Karpas-422 (cell line): Measurements from ENCODE around the gene UBAC1. TPM values are rescaled to one million over a fixed set of nuclear protein-coding genes. Genes with fewer than 3 reads are reported as not detected.
"Not testable (repeated sequence)": the region's sequence is repeated elsewhere in the genome, so short reads cannot be mapped to it uniquely, and the experiment has no call there.

ENCODE experiments used
- DNase-seq: peaks from one replicate; pipeline ENCODE4 v3.0.0-alpha.2; 2015
- H2AFZ ChIP-seq: fragments of 200-600 bp; sonication (generic); 2 replicates; pipeline ENCODE4 v1.6.1; 2014; ENCODE audit warnings: antibody characterized with exemption, low read length, mixed read lengths
- H3K27ac ChIP-seq: fragments of 200-600 bp; sonication (generic); 2 replicates; pipeline ENCODE4 v1.5.1; 2014; ENCODE audit warnings: mild to moderate bottlenecking, low read length, moderate library complexity
- H3K27me3 ChIP-seq: fragments of 200-600 bp; sonication (generic); 2 replicates; pipeline ENCODE4 v1.6.1; 2014; ENCODE audit warnings: low read length, mixed read lengths
- H3K36me3 ChIP-seq: fragments of 200-600 bp; sonication (generic); 2 replicates; pipeline ENCODE4 v1.6.1; 2014; ENCODE audit warnings: low read length, mixed read lengths; ENCODE audit not compliant: insufficient read depth
- H3K4me1 ChIP-seq: fragments of 200-600 bp; sonication (generic); 2 replicates; pipeline ENCODE4 v1.6.1; 2014; ENCODE audit warnings: mild to moderate bottlenecking, low read length, mixed read lengths
- H3K4me2 ChIP-seq: fragments of 200-600 bp; sonication (generic); 2 replicates; pipeline ENCODE4 v1.6.1; 2014; ENCODE audit warnings: low read length, low read depth, mild to moderate bottlenecking; ENCODE audit not compliant: poor library complexity, severe bottlenecking
- H3K4me3 ChIP-seq: fragments of 200-600 bp; sonication (generic); 2 replicates; pipeline ENCODE4 v1.5.1; 2014; ENCODE audit warnings: mild to moderate bottlenecking, antibody characterized with exemption, low read length, mixed read lengths
- H3K79me2 ChIP-seq: fragments of 200-600 bp; sonication (generic); 2 replicates; pipeline ENCODE4 v1.6.1; 2014; ENCODE audit warnings: mild to moderate bottlenecking, low read length, mixed read lengths
- H3K9ac ChIP-seq: fragments of 200-600 bp; sonication (generic); 2 replicates; pipeline ENCODE4 v1.6.0; 2014; ENCODE audit warnings: low read length
- H3K9me2 ChIP-seq: fragments of 200-600 bp; sonication (generic), shearing (Covaris generic); replicated peaks from 2 replicates; pipeline ENCODE4 v1.6.0; 2014; ENCODE audit warnings: mild to moderate bottlenecking, low read length, moderate library complexity; ENCODE audit not compliant: insufficient read depth
- H3K9me3 ChIP-seq: fragments of 300-700, 200-600 bp; sonication (generic); 2 replicates; pipeline ENCODE4 v1.6.1; 2014; ENCODE audit warnings: low read length, mixed read lengths
- H4K20me1 ChIP-seq: fragments of 200-600 bp; sonication (generic); 2 replicates; pipeline ENCODE4 v1.6.1; 2014; ENCODE audit warnings: mild to moderate bottlenecking, antibody characterized with exemption, low read length, low read depth; ENCODE audit not compliant: insufficient read depth
- total RNA-seq: library from RNA; depleted of rRNA; stranded (reverse); fragments of >200 nt; shearing (Covaris generic); gene quantifications from 2 replicates; pipeline ENCODE4 v1.2.3, GENCODE V29; 2014; ENCODE audit warnings: low replicate concordance

Gene UBAC1
- total RNA-seq, 1 experiment from 2014 or later: 32.1 TPM

DNA sequence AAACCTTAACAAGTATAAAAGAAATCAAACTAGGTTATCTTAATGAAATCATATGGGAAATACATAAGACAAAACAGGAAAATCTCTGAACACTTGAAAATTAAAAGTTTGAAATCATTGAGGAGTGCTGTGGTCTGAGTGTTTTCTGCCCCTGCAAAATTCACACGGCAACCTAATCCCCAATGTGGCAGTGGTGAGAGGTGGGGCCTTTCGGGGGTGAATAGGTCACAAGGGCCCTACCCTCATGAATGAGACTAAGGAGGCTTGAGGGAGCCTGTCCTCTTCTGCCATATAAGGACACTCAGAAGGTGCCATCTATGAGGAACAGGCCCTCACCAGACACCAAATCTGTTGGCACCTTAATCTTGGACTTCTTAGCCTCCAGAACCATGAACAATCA, 64.5 kb downstream of the UBAC1 start:
- Histone ChIP-seq H3K9ac (no peak overlapping the region), H3K4me3 (no peak overlapping the region), H3K79me2 (peaks cover 99% of the 10 kb centered on the region), H3K36me3 (no peaks in the 10 kb centered on the region), H3K27me3 (no peaks in the 10 kb centered on the region), H3K9me2 (no peaks in the 10 kb centered on the region), H4K20me1 (peaks cover 23% of the 10 kb centered on the region), H3K27ac (no peak overlapping the region), H3K4me1 (peaks cover 36% of the 10 kb centered on the region), H3K4me2 (no peak overlapping the region), H3K9me3 (no peaks in the 10 kb centered on the region), H2AFZ (no peak overlapping the region)
- no peak for DNase-seq

DNA sequence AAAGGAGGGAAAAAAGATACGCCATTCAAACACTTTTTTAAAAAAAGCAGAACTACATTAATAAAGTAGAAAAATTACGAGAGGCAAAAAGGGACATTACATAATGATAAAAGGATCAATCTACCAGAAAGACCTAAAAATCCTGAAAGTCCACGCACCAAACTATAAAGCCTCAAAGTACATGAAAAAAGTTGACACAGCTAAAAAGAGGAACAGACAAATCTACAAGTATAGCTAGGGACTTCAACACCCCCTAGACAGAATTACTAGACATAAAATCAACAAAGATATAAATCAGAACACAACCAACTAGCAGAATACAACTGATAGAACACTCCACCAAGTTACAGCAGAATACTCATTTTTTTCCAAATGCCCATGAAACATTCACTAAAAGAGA, 65.0 kb downstream of the UBAC1 start:
- peaks cover 23% of the 10 kb centered on the region for H4K20me1 ChIP-seq
- DNase-seq: no peak
- H3K9ac ChIP-seq: no peak overlapping the region
- H3K4me2 ChIP-seq: no peak overlapping the region
- no peaks in the 10 kb centered on the region for H3K36me3 ChIP-seq
- no peaks in the 10 kb centered on the region for H3K9me3 ChIP-seq
- no peak overlapping the region for H3K27ac ChIP-seq
- H3K4me1 ChIP-seq: peaks cover 41% of the 10 kb centered on the region
- H3K9me2 ChIP-seq: no peaks in the 10 kb centered on the region
- no peaks in the 10 kb centered on the region for H3K27me3 ChIP-seq
- H3K79me2 ChIP-seq: peaks cover 99% of the 10 kb centered on the region
- H2AFZ ChIP-seq: no peak overlapping the region
- H3K4me3 ChIP-seq: no peak overlapping the region

- no peaks in the 10 kb centered on the region for H3K36me3 ChIP-seq
- H3K79me2 ChIP-seq: peaks cover 99% of the 10 kb centered on the region
These were observed 65.8 kb downstream of the UBAC1 start for GRCh38 chr9:135895202-135895848.

DNA sequence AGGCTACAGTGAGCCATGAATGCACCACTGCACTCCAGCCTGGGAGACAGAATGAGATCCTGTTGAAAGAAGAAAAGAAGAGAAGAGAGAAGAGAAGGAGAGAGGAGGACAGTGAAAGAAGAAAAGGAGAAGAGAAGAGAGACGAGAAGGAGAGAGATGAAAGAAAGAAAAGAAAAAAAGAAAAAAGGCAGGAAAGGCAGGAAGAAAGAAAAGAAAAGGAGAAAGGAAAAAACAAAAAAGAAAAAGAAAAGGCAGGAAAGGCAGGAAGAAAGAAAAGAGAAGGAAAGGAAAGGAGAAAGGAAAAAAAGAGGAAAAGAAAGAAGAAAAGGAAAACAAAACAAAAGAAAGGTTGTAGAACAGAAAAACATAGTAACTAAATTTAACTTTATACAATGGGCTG, 68.1 kb downstream of the UBAC1 start:
- Histone ChIP-seq H3K9me2 (no peaks in the 10 kb centered on the region), H3K4me1 (peaks cover 58% of the 10 kb centered on the region), H3K27ac (no peak overlapping the region), H2AFZ (no peak overlapping the region), H3K4me3 (no peak overlapping the region), H3K27me3 (no peaks in the 10 kb centered on the region), H3K36me3 (no peaks in the 10 kb centered on the region), H4K20me1 (peaks cover 30% of the 10 kb centered on the region), H3K9me3 (no peaks in the 10 kb centered on the region), H3K79me2 (peaks cover 100% of the 10 kb centered on the region), H3K4me2 (no peak overlapping the region), H3K9ac (no peak overlapping the region)
- DNase-seq: no peak

More at GRCh38 chr9:135895202-135895848, 65.8 kb downstream of the UBAC1 start:
- H3K27ac ChIP-seq: no peak overlapping the region
- no peaks in the 10 kb centered on the region for H3K9me2 ChIP-seq
- H3K27me3 ChIP-seq: no peaks in the 10 kb centered on the region
- H3K9me3 ChIP-seq: no peaks in the 10 kb centered on the region
- no peak overlapping the region for H3K9ac ChIP-seq
- no peak for DNase-seq
- H3K4me2 ChIP-seq: no peak overlapping the region
- H3K4me3 ChIP-seq: no peak overlapping the region
- peaks cover 23% of the 10 kb centered on the region for H4K20me1 ChIP-seq
- H3K4me1 ChIP-seq: peaks cover 42% of the 10 kb centered on the region
- H2AFZ ChIP-seq: no peak overlapping the region

- not testable (repeated sequence) for H3K9ac ChIP-seq, H3K4me2 ChIP-seq, H2AFZ ChIP-seq, DNase-seq, H3K4me3 ChIP-seq, H3K9me2 ChIP-seq, H3K27me3 ChIP-seq, H3K9me3 ChIP-seq, H3K27ac ChIP-seq, H3K36me3 ChIP-seq
- Histone ChIP-seq H3K79me2 (peaks cover 100% of the 10 kb centered on the region), H4K20me1 (peaks cover 36% of the 10 kb centered on the region), H3K4me1 (peaks cover 65% of the 10 kb centered on the region)
These were observed 68.8 kb downstream of the UBAC1 start for GRCh38 chr9:135892327-135892726.

DNA sequence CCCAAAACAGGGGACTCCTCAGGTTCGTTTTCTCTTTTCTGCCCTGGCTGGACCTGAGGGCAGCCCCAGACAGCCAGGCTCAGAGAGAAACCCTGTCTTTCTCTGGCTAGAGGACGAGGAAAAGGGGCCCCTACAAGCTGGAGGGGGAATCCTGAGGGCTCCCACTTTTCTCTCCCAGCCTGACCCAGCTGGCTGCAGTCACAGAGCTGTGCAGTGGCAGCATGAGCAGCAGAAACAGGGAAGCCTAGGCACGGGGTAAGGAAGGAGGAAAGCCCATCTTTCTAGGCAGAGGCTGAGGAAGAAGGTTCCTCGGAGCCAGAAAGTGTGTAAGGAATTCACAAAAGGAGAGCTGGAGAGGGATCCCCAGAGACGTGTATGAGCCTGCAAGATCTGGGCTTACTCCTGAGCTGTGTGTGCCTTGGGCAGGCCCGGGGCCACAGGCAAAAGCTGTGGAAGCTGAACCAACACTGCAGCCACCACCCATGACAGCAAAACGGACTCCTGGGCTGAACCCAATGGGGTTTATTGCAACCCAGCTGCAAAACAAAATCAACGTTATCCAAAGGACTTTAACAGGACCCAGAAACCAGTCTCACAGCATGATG, 70.0 kb downstream of the UBAC1 start:
- no peak overlapping the region for H3K27ac ChIP-seq
- H3K9me3 ChIP-seq: no peaks in the 10 kb centered on the region
- no peaks in the 10 kb centered on the region for H3K36me3 ChIP-seq
- peaks cover 39% of the 10 kb centered on the region for H4K20me1 ChIP-seq
- no peak overlapping the region for H3K4me3 ChIP-seq
- no peak for DNase-seq
- H3K9me2 ChIP-seq: no peaks in the 10 kb centered on the region
- H3K4me2 ChIP-seq: no peak overlapping the region
- H3K27me3 ChIP-seq: no peaks in the 10 kb centered on the region
- H3K4me1 ChIP-seq: peaks cover 65% of the 10 kb centered on the region
- H2AFZ ChIP-seq: no peak overlapping the region
- H3K79me2 ChIP-seq: peaks cover 100% of the 10 kb centered on the region
- H3K9ac ChIP-seq: no peak overlapping the region; the same call in 1 of the 2 replicates

- no peak overlapping the region for H3K4me3 ChIP-seq
- H3K79me2 ChIP-seq: peaks cover 100% of the 10 kb centered on the region
- H3K27me3 ChIP-seq: no peaks in the 10 kb centered on the region
- no peak for DNase-seq
- no peaks in the 10 kb centered on the region for H3K9me3 ChIP-seq
- no peak overlapping the region for H3K9ac ChIP-seq
- H3K27ac ChIP-seq: no peak overlapping the region
- H3K4me1 ChIP-seq: peaks cover 67% of the 10 kb centered on the region
- H3K9me2 ChIP-seq: no peaks in the 10 kb centered on the region
- no peak overlapping the region for H3K4me2 ChIP-seq
- H3K36me3 ChIP-seq: no peaks in the 10 kb centered on the region
- peaks cover 34% of the 10 kb centered on the region for H4K20me1 ChIP-seq
- H2AFZ ChIP-seq: no peak overlapping the region
These were observed 70.8 kb downstream of the UBAC1 start for GRCh38 chr9:135890190-135891026.

GRCh38 chr9:135889564-135890189, 71.5 kb downstream of the UBAC1 start:
- Histone ChIP-seq H3K79me2 (peaks cover 100% of the 10 kb centered on the region), H3K4me1 (peaks cover 70% of the 10 kb centered on the region), H3K9ac (peak overlapping the region; percentile 19; the same call in 1 of the 2 replicates), H3K9me3 (no peaks in the 10 kb centered on the region), H3K4me2 (no peak overlapping the region), H3K9me2 (no peaks in the 10 kb centered on the region), H3K27ac (no peak overlapping the region), H4K20me1 (peaks cover 33% of the 10 kb centered on the region), H3K36me3 (no peaks in the 10 kb centered on the region), H2AFZ (no peak overlapping the region), H3K4me3 (no peak overlapping the region), H3K27me3 (no peaks in the 10 kb centered on the region)
- no peak for DNase-seq
